B cell (primary cell): Measurements from ENCODE around the gene PHPT1. TPM values are rescaled to one million over a fixed set of nuclear protein-coding genes. Genes with fewer than 3 reads are reported as not detected.
"Not testable (repeated sequence)": the region's sequence is repeated elsewhere in the genome, so short reads cannot be mapped to it uniquely, and the experiment has no call there.

ENCODE experiments used
- ATAC-seq: fragments of 200-7000 bp; cut with Tn5 transposase; one replicate; pipeline ENCODE4 v1.10.0; 2021; ENCODE audit warnings: low read depth, mild to moderate bottlenecking, moderate number of reproducible peaks, moderate library complexity
- CTCF ChIA-PET: fragments of 350-600 bp; sonication (Branson Sonifier 250); formaldehyde crosslinking; loops from one replicate; lab custom pipeline; 2021; ENCODE audit warnings: antibody characterized with exemption, inconsistent platforms; lab: Charles Lee
- POLR2A ChIA-PET: fragments of 350-600 bp; sonication (Branson Sonifier 250); formaldehyde crosslinking; loops from one replicate; lab custom pipeline; 2021; ENCODE audit warnings: antibody characterized with exemption; lab: Charles Lee
- DNase-seq: peaks from one replicate; pipeline ENCODE4 v3.0.0; 2013
- H2AFZ ChIP-seq: 2 replicates; pipeline ENCODE4 v1.6.1; 2012; ENCODE audit warnings: mild to moderate bottlenecking, low read depth, low read length; ENCODE audit not compliant: insufficient read depth, poor library complexity, severe bottlenecking
- H3K27ac ChIP-seq, 2 donors: 1 replicate in 1 of 2; 2 replicates in 1 of 2; pipeline ENCODE4 v1.5.1; 2012 to 2013; ENCODE audit warnings: low read length in 2 of 2, mild to moderate bottlenecking in 2 of 2, moderate library complexity in 1 of 2
- H3K27me3 ChIP-seq, 4 experiments: fragments of 200-600 bp in 1 of 4; sonication (generic) in 1 of 4; replicated peaks in 1 of 4; 1 replicate in 2 of 4; 2 replicates in 2 of 4; pipeline versions ENCODE4 v1.6.1 to v1.7.0; 2013 to 2016; ENCODE audit warnings: low read length in 3 of 4, mild to moderate bottlenecking in 2 of 4, mixed read lengths in 1 of 4, moderate library complexity in 1 of 4; ENCODE audit not compliant: insufficient read depth in 4 of 4, control insufficient read depth in 3 of 4; ENCODE audit errors: control extremely low read depth in 1 of 4
- H3K36me3 ChIP-seq, 2 experiments: replicated peaks in 1 of 2; 1 replicate in 1 of 2; 2 replicates in 1 of 2; pipeline versions ENCODE4 v1.6.1 to v1.7.1; 2013; ENCODE audit warnings: low read length in 1 of 2; ENCODE audit not compliant: insufficient read depth in 2 of 2, control insufficient read depth in 1 of 2; ENCODE audit errors: control extremely low read depth in 1 of 2, extremely low read depth in 1 of 2
- H3K4me1 ChIP-seq, 2 donors: fragments of 200-600 bp in 1 of 2; sonication (generic) in 1 of 2; 1 replicate in 1 of 2; 2 replicates in 1 of 2; pipeline versions ENCODE4 v1.5.1 to v1.6.1; 2013 to 2017; ENCODE audit warnings: low read length in 2 of 2; ENCODE audit not compliant: control insufficient read depth in 2 of 2, insufficient read depth in 2 of 2
- H3K4me2 ChIP-seq: replicated peaks from 2 replicates; pipeline ENCODE3; 2012; ENCODE audit warnings: mild to moderate bottlenecking, low read depth, low read length; ENCODE audit not compliant: poor library complexity, severe bottlenecking
- H3K4me3 ChIP-seq, 5 experiments: fragments of 200-600 bp in 1 of 5; sonication (generic) in 1 of 5; 1 replicate in 3 of 5; 2 replicates in 2 of 5; pipeline versions ENCODE4 v1.5.1 to v1.7.0; 2011 to 2016; ENCODE audit warnings: low read length in 4 of 5, mild to moderate bottlenecking in 4 of 5, low read depth in 2 of 5, control low read depth in 1 of 5, moderate library complexity in 1 of 5; ENCODE audit not compliant: insufficient read depth in 1 of 5; ENCODE audit errors: control extremely low read depth in 1 of 5, extremely low read depth in 1 of 5
- H3K79me2 ChIP-seq: fragments of 200-600 bp; sonication (generic); one replicate; pipeline ENCODE4 v1.6.0; 2016; ENCODE audit warnings: low read length; ENCODE audit not compliant: control insufficient read depth, insufficient read depth
- H3K9ac ChIP-seq: fragments of 200-600 bp; sonication (generic); 2 replicates; pipeline ENCODE4 v1.6.1; 2017; ENCODE audit warnings: mild to moderate bottlenecking, low read length, moderate library complexity
- H3K9me3 ChIP-seq, 3 donors: one replicate each; pipeline versions ENCODE4 v1.6.1 to v1.7.1; 2013; ENCODE audit warnings: low read length in 2 of 3; ENCODE audit not compliant: control insufficient read depth in 2 of 3, insufficient read depth in 1 of 3; ENCODE audit errors: control extremely low read depth in 1 of 3
- H4K20me1 ChIP-seq: 2 replicates; pipeline ENCODE4 v1.6.0; 2012; ENCODE audit warnings: mild to moderate bottlenecking, low read length; ENCODE audit not compliant: insufficient read depth, control insufficient read depth, poor library complexity, severe bottlenecking
- H3K27ac Mint-ChIP-seq: one replicate; pipeline ENCODE4 v1.8.0; 2021; ENCODE audit warnings: mixed read lengths
- H3K27me3 Mint-ChIP-seq: one replicate; pipeline ENCODE4 v1.8.0; 2021; ENCODE audit warnings: mixed read lengths
- H3K4me1 Mint-ChIP-seq: one replicate; pipeline ENCODE4 v1.8.0; 2021; ENCODE audit warnings: mixed read lengths
- H3K4me3 Mint-ChIP-seq: one replicate; pipeline ENCODE4 v1.8.0; 2021; ENCODE audit warnings: mixed read lengths
- H3K9me3 Mint-ChIP-seq: one replicate; pipeline ENCODE4 v1.8.0; 2022; ENCODE audit warnings: mixed read lengths; ENCODE audit not compliant: insufficient read depth
- CTCF ChIP-seq: fragments of 200-600 bp; IDR thresholded peaks from one replicate; pipeline ENCODE4 v1.8.0; 2022; ENCODE audit warnings: antibody characterized with exemption, mild to moderate bottlenecking
- WGBS: methylation state at CpG from one replicate; pipeline ENCODE4 v1.1.5; 2013; ENCODE audit warnings: missing lambda C conversion rate; ENCODE audit not compliant: insufficient coverage; 5-methylcytosine and 5-hydroxymethylcytosine counted together
- intact Hi-C: fragments of 100-400 bp; cut with micrococcal nuclease; formaldehyde crosslinking; loops from one replicate; pipeline ENCODE4 v1.10.0; 2022
- polyA plus RNA-seq: library from polyadenylated mRNA; depleted of rRNA; stranded (reverse); fragments of >200 nt; gene quantifications from 2 replicates; pipeline ENCODE4 v1.2.3, GENCODE V29; 2012
- total RNA-seq, 2 donors: library from RNA; stranded (reverse); fragments of 120-200 nt in 1 of 2; gene quantifications; 1 replicate in 1 of 2; 2 replicates in 1 of 2; pipeline versions ENCODE4 v1.2.3 to v1.2.4, GENCODE V29; 2013 to 2022

PHPT1 gene
- total and polyA plus RNA-seq, 2 donors (not counting 1 experiment from before 2014, with no cell fraction given) = 36.5 to 37.2 TPM

DNA sequence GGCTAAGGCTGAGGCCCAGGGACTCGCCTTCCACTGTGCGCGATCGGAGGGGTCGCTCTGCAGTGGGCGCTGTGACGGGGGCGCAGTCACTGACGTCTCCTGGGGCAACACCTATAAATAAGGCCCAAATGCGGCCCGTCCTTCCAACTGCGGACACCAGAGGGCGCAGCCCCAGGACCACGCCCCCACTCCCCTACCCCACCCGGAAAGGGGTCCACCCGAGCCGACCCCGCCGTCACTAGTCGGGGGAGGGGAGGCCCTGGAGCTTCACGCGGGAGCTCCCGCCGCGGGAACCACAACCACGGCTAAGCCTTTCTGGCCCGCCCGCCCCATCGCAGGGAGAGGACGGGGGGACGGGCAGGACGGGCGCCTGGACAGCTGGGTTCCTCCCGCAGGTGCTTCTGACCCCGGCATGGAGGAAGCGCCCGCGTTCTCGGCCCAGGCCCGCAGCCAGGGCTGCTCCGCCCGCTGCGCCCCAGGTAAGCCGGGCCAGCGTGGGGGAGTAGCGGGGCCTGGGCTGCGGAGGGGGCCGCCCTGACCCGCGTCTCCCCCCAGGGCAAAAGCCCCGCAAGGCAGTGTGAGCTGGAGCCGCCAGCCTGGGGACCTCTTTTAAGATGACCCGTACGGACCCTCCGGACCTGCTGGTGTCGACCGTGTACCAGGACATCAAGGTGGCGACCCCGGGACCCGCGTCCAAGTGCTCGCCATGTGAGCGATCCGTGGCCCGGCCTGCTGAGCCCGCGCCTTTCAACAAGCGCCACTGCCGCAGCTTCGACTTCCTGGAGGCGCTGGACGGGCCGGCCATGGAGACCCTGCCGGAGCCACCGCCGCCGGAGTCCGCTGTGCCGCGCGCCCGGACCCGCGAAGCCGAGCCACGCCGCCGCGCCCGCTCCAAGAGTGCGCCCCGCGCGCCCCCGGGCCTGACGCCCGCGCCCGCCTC, 5.1 kb upstream of the PHPT1 start:
- peak overlapping the region; percentile 78 for H3K27ac Mint-ChIP-seq
- H3K27me3 Mint-ChIP-seq, H3K36me3 ChIP-seq, H3K27ac ChIP-seq, H3K9me3 Mint-ChIP-seq, H2AFZ ChIP-seq, H3K79me2 ChIP-seq: not testable (repeated sequence)
- peak; percentile 32 for ATAC-seq
- H3K9ac ChIP-seq = peak overlapping the region; percentile 29
- intact Hi-C loops = loop anchor here (2.0 kb wide), 2 partner anchors 37 to 191 kb away; partner anchors contain the start of gene RABL6
- DNase-seq = peak; percentile 72
- peaks cover 42 to 48% of the 10 kb centered on the region in 2 donors for H3K4me1 ChIP-seq
- peaks cover 0 to 39% (median 12%) of the 10 kb centered on the region in 4 experiments for H3K27me3 ChIP-seq
- peaks cover 0 to 25% (median 0%) of the 10 kb centered on the region in 3 donors for H3K9me3 ChIP-seq
- H3K4me3 Mint-ChIP-seq = peak overlapping the region; percentile 82
- POLR2A ChIA-PET = interaction anchor here (1.2 kb wide), 1 partner anchor 77 kb away, joined by 5 read pairs; no protein-coding TSS in a partner anchor
- peak overlapping the region in 1 of 5 experiments; percentile 24 for H3K4me3 ChIP-seq
- peak; percentile 74 for TF ChIP-seq CTCF
- 10% methylated on average over 99 of the region's 99 CpGs for WGBS
- peaks cover 24% of the 10 kb centered on the region for H4K20me1 ChIP-seq
- CTCF ChIA-PET = interaction anchor here (0.6 to 3.5 kb wide), 9 partner anchors 10 to 205 kb away, joined by 3 to 15 read pairs (median 11); partner anchors contain the start of genes FUT7 and RABL6
- H3K4me2 ChIP-seq = peak overlapping the region; percentile 60
- H3K4me1 Mint-ChIP-seq = peaks cover 24% of the 10 kb centered on the region
